Measurements from ENCODE around the gene KCNK2.

- TF ChIP-seq CTCF (IDR thresholded peaks at IDR 0.05; ENCODE audit: insufficient read depth, low read length) (no peak), POLR2AphosphoS5 (IDR thresholded peaks at IDR 0.05; ENCODE audit: low read depth) (no peak), REST (IDR thresholded peaks at IDR 0.05; ENCODE audit: insufficient replicate concordance, low read depth) (no peak), GABPA (IDR thresholded peaks at IDR 0.05; ENCODE audit: low read depth) (no peak), SPI1 (IDR thresholded peaks at IDR 0.05; ENCODE audit: borderline replicate concordance, low read depth) (no peak)
These were observed 39.1 kb upstream of the KCNK2 start for GRCh38 chr1:215043401-215043800.
